Activated CD8-positive, alpha-beta memory T cell treated with anti-CD3 and anti-CD28 coated beads, Interleukin-2, amount 50 U/mL, for 1 hour (primary cell): Measurements from ENCODE around the gene MCRIP2.

Experiments
- DNase-seq: peaks from one replicate; pipeline ENCODE4 v3.0.0-alpha.2; 2020; ENCODE audit errors: extremely low read depth

The MCRIP2 gene

GRCh38 chr16:669666-670065, 28.0 kb downstream of the MCRIP2 start:
- no peak for DNase-seq

GRCh38 chr16:670485-671352, 29.1 kb downstream of the MCRIP2 start:
- DNase-seq = no peak

- DNase-seq = no peak
Measured at GRCh38 chr16:671353-672131, 29.9 kb downstream of the MCRIP2 start.

- no peak for DNase-seq
Measured at GRCh38 chr16:672371-672770, 30.7 kb downstream of the MCRIP2 start.

- no peak for DNase-seq
Measured at GRCh38 chr16:672851-673250, 31.2 kb downstream of the MCRIP2 start.

GRCh38 chr16:673399-673991, 31.9 kb downstream of the MCRIP2 start:
- no peak for DNase-seq

- DNase-seq = no peak
Measured at GRCh38 chr16:674214-674881, 32.7 kb downstream of the MCRIP2 start.

- DNase-seq = no peak
Measured at GRCh38 chr16:674968-675883, 33.6 kb downstream of the MCRIP2 start, which contains the start of gene RHBDL1. Gene RHBDL1 (plus strand): TSS chr16:675671. CDS start chr16:675791, 120 bp downstream.

- no peak for DNase-seq
Measured at GRCh38 chr16:675884-676564, 34.4 kb downstream of the MCRIP2 start.

- no peak for DNase-seq
Measured at GRCh38 chr16:676565-676902, 34.9 kb downstream of the MCRIP2 start.

- no peak for DNase-seq
Measured at GRCh38 chr16:676913-677312, 35.3 kb downstream of the MCRIP2 start.

GRCh38 chr16:677316-678190, 35.9 kb downstream of the MCRIP2 start:
- no peak for DNase-seq

GRCh38 chr16:678209-678857, 36.7 kb downstream of the MCRIP2 start:
- no peak for DNase-seq

GRCh38 chr16:678858-679813, 37.5 kb downstream of the MCRIP2 start:
- DNase-seq = no peak

- peak; percentile 65 for DNase-seq
Measured at GRCh38 chr16:679814-680624, 38.4 kb downstream of the MCRIP2 start, which contains the start of gene STUB1. Gene STUB1 (plus strand): TSS chr16:680410. CDS start chr16:680526, 116 bp downstream.

GRCh38 chr16:680625-680945, 39.0 kb downstream of the MCRIP2 start:
- DNase-seq = no peak
